ENCODE results near the gene WDR5.

The WDR5 gene

DNA sequence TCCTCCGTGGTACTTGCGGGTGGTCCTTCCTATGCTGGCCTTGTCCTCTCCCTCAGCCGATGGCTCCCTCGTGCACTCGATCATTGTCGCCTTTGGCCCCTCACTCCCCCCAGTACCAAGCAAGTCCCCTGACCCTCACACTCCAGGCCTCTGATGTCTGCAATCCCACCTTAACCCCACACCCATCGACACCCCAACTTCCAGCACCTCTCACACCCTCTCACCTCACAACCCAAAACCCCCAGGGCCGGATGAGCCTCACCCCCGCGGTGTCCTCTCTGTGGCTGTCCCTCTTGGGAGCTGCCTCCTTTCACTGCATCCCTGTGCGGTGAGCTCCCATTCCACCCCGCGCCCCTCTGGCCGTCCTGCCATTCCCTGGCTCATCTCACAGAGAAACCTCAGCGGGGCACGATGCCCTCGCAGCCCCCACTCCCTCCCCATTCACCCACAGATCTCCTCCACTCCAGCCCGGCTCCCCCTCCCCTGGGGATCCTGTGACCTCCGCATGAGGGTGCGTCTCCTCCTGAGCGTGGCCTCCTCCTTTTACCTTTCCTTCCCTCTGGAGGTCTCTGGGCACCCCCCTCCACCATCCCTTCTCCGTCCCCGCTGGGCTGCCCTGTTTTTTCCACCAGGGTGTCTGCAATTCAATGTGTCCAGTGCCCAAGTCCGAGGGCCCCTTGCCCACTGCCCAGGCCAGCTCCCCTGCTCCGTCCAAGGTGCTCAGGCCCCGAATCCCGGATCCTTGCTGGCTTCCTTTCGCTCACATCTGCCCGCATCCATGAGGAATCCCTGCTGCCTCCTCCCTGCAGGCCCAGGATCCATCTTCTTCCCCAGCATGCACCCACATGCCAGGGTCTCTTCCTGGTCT lies 44.3 kb downstream of the WDR5 start:
- CTCF ChIA-PET: interaction anchor here (1.0 to 2.2 kb wide), 4 partner anchors 8 to 263 kb away, joined by 3 to 6 read pairs (median 4); no protein-coding TSS in a partner anchor
- DNase-seq (ENCODE audit: low read depth, low spot score): no peak
- POLR2A ChIA-PET: interaction anchor here (0.6 kb wide), 1 partner anchor 9 kb away, joined by 4 read pairs; no protein-coding TSS in a partner anchor
- TF ChIP-seq, protein P1, sequence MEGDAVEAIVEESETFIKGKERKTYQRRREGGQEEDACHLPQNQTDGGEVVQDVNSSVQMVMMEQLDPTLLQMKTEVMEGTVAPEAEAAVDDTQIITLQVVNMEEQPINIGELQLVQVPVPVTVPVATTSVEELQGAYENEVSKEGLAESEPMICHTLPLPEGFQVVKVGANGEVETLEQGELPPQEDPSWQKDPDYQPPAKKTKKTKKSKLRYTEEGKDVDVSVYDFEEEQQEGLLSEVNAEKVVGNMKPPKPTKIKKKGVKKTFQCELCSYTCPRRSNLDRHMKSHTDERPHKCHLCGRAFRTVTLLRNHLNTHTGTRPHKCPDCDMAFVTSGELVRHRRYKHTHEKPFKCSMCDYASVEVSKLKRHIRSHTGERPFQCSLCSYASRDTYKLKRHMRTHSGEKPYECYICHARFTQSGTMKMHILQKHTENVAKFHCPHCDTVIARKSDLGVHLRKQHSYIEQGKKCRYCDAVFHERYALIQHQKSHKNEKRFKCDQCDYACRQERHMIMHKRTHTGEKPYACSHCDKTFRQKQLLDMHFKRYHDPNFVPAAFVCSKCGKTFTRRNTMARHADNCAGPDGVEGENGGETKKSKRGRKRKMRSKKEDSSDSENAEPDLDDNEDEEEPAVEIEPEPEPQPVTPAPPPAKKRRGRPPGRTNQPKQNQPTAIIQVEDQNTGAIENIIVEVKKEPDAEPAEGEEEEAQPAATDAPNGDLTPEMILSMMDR (IDR thresholded peaks at IDR 0.05; ENCODE audit: insufficient read depth, low read length, missing control alignments): no peak
- no peak overlapping the region for H3K4me3 ChIP-seq (ENCODE audit: low read depth, low read length)

DNA sequence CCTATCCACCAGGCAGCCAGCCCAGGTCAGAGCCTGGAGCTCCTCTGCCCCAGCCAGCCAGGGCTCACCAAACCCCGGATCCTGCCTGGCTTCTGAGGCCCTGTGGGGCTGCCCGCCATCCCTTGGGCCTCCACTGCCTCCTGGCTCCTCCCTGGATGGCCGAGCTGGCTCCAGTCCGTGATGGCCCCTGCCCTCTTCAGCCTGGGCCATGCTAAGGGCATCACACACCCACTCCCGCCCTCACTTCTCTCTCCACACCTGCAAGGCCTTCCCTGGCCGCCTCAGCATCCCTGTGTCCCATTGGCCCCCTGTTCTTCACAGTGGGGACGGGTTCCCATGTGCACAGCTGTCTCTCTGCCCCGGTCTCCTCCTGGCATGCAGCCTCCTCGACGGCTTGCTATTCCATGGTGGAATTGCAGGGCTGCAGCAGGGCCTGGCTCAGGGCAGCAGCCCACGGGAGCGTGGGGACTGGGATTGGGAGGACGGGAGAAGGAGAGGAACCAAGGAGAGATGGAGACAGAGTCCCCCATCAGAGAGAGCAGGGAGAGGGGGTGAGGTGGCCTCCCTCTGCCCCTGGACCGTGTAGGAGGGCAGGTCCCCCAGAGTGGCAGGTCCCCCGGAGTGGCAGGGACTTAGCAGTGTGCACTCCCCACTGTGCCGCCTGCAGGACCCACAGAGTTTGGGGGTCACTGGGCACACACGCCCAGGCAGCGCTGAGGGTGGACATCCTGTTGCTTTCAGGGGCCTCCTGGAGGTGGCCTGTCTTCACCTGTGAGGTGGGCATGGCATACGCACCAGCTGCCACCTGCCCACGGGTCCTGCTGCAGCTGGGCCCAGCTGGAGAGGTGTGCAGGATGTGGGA lies 45.1 kb downstream of the WDR5 start:
- DNase-seq (ENCODE audit: low read depth, low spot score): no peak
- POLR2A ChIA-PET: no interaction called here
- no peak overlapping the region for H3K4me3 ChIP-seq (ENCODE audit: low read depth, low read length)
- CTCF ChIA-PET: interaction anchor here (1.2 to 1.5 kb wide), 2 partner anchors 10 kb away, joined by 3 to 4 read pairs; no protein-coding TSS in a partner anchor
- TF ChIP-seq, protein P1 (IDR thresholded peaks at IDR 0.05; ENCODE audit: insufficient read depth, low read length, missing control alignments): no peak

DNA sequence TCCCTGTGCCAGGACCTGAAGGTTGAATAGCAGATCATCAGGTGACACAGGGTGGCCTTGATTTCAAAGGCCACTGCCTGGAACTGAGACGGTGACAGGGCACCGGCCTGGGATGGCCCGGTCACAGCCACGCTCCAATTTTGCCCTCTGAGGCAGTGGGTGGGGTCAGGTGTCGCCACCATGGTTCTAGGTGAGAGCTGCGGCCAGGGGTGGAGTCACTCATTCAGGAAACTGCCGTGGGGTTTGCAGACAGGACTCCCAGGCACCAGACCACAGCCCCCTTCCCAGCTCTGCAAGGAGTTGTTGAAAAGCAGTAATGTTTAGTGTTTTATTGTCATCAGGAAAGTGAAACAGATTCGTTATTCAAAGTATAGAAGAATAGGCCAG lies 45.8 kb downstream of the WDR5 start:
- TF ChIP-seq, protein P1 (IDR thresholded peaks at IDR 0.05; ENCODE audit: insufficient read depth, low read length, missing control alignments): no peak
- ChIA-PET POLR2A (no interaction called here), CTCF (interaction anchor here (1.5 kb wide), 1 partner anchor 10 kb away, joined by 4 read pairs; no protein-coding TSS in a partner anchor)
- no peak overlapping the region for H3K4me3 ChIP-seq (ENCODE audit: low read depth, low read length)
- DNase-seq (ENCODE audit: low read depth, low spot score): no peak

DNA sequence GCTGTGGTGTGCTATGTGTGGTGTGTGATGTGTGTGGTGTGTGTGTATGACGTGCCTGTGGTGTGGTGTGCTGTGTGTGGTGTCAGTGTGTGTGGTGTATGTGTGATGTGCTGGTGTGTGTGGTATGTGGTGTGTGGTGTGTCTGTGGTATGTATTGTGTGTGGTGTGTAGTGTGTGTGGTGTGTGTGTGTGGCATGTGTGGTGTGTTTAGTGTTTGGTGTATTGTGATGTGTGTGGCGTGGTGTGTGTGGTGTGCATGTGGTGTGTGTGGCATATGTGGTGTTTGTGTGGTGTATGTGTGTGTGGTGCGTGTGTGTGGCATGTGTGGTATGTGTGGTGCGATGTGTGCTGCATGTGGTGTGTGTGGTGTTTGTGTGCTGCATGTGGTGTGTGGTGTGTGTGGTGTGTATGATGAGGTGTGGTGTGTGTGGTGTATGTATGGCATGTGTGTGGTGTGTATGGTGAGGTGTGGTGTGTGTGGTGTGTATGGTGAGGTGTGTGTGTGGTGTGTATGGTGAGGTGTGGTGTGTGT lies 46.7 kb downstream of the WDR5 start:
- no peak for DNase-seq (ENCODE audit: low read depth, low spot score)
- CTCF ChIA-PET: no interaction called here
- POLR2A ChIA-PET: no interaction called here
- TF ChIP-seq, protein P1 (IDR thresholded peaks at IDR 0.05; ENCODE audit: insufficient read depth, low read length, missing control alignments): no peak
- H3K4me3 ChIP-seq (ENCODE audit: low read depth, low read length): no peak overlapping the region

DNA sequence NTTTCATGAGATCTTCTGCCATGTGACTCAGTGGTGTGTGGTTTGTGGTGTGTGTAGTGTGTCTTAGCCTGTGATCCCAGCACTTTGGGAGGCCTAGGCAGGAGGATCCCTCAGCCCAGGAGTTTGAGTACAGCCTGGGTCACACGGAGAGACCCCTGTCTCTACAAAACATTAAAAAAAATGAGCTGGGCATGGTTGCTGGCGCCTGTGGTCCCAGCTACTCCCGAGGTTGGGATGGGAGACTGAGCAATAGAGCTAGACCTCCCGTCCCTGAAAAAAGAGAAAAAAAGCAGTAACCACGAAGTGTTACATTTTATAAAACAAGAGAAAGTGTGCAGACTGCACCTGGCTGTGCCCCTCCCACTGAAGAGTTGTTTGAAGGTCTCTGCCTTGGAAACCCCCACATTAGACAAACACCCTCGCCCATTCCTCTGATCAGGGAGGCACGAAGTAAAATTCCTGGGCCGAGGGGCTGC lies 49.7 kb downstream of the WDR5 start:
- DNase-seq (ENCODE audit: low read depth, low spot score): no peak
- ChIA-PET POLR2A (no interaction called here), CTCF (interaction anchor here (1.0 to 1.2 kb wide), 2 partner anchors 248 to 258 kb away, joined by 3 to 4 read pairs; no protein-coding TSS in a partner anchor)
- TF ChIP-seq, protein P1 (IDR thresholded peaks at IDR 0.05; ENCODE audit: insufficient read depth, low read length, missing control alignments): no peak
- H3K4me3 ChIP-seq (ENCODE audit: low read depth, low read length): no peak overlapping the region
